Osteocyte (in vitro differentiated cells): ENCODE results near the gene RNF146. TPM values are rescaled to one million over a fixed set of nuclear protein-coding genes. Genes with fewer than 3 reads are reported as not detected.

Experiments
- DNase-seq: peaks from one replicate; pipeline ENCODE4 v3.0.0; 2021; ENCODE audit warnings: mixed read lengths; ENCODE audit not compliant: unreplicated experiment; ENCODE audit errors: extremely low spot score
- H3K27ac Mint-ChIP-seq: one replicate; pipeline ENCODE4 v1.8.0; 2021; ENCODE audit warnings: mild to moderate bottlenecking, mixed read lengths; ENCODE audit not compliant: unreplicated experiment
- H3K27me3 Mint-ChIP-seq: one replicate; pipeline ENCODE4 v1.8.0; 2021; ENCODE audit warnings: mixed read lengths; ENCODE audit not compliant: unreplicated experiment
- H3K36me3 Mint-ChIP-seq: one replicate; pipeline ENCODE4 v1.8.0; 2021; ENCODE audit warnings: mixed read lengths; ENCODE audit not compliant: unreplicated experiment
- H3K4me1 Mint-ChIP-seq: one replicate; pipeline ENCODE4 v1.8.0; 2021; ENCODE audit warnings: mixed read lengths; ENCODE audit not compliant: unreplicated experiment
- H3K4me3 Mint-ChIP-seq: one replicate; pipeline ENCODE4 v1.8.0; 2021; ENCODE audit warnings: mild to moderate bottlenecking, moderate library complexity, mixed read lengths; ENCODE audit not compliant: unreplicated experiment
- H3K9me3 Mint-ChIP-seq: one replicate; pipeline ENCODE4 v1.8.0; 2021; ENCODE audit warnings: mixed read lengths; ENCODE audit not compliant: unreplicated experiment
- CTCF ChIP-seq: fragments of 200-600 bp; sonication (generic); IDR thresholded peaks from 2 replicates; pipeline ENCODE4 v1.5.0; 2021; ENCODE audit warnings: antibody characterized with exemption, mild to moderate bottlenecking, moderate library complexity
- total RNA-seq: library from RNA; stranded (reverse); gene quantifications from 2 replicates; pipeline ENCODE4 v1.2.1, GENCODE V29; 2021

RNF146 gene
- total RNA-seq, 1 donor from 2014 or later: 58.4 TPM

- DNase-seq: no peak
- no peak overlapping the region for H3K4me3 Mint-ChIP-seq
- no peak overlapping the region for H3K27ac Mint-ChIP-seq
- H3K27me3 Mint-ChIP-seq: no peaks in the 10 kb centered on the region
- H3K9me3 Mint-ChIP-seq: no peaks in the 10 kb centered on the region
- no peaks in the 10 kb centered on the region for H3K36me3 Mint-ChIP-seq
- H3K4me1 Mint-ChIP-seq: peaks cover 20% of the 10 kb centered on the region
- TF ChIP-seq CTCF: no peak
Observed at GRCh38 chr6:127263481-127263880, 3.2 kb upstream of the RNF146 start.

- Mint-ChIP-seq H3K9me3 (no peaks in the 10 kb centered on the region), H3K36me3 (peaks cover 5% of the 10 kb centered on the region), H3K4me1 (peaks cover 43% of the 10 kb centered on the region), H3K4me3 (peak overlapping the region; percentile 99), H3K27me3 (no peaks in the 10 kb centered on the region), H3K27ac (peak overlapping the region; percentile 99)
- no peak for TF ChIP-seq CTCF
- DNase-seq: peak; percentile 87
Observed at GRCh38 chr6:127266892-127267645, 405 bp downstream of the RNF146 start.

- Mint-ChIP-seq H3K27me3 (no peaks in the 10 kb centered on the region), H3K4me3 (peak overlapping the region; percentile 99), H3K36me3 (peaks cover 5% of the 10 kb centered on the region), H3K4me1 (peaks cover 46% of the 10 kb centered on the region), H3K9me3 (no peaks in the 10 kb centered on the region), H3K27ac (peak overlapping the region; percentile 99)
- no peak for TF ChIP-seq CTCF
- DNase-seq: no peak
Observed at GRCh38 chr6:127267646-127268625, 1.3 kb downstream of the RNF146 start.

GRCh38 chr6:127272576-127272975 lies 5.9 kb downstream of the RNF146 start:
- no peak for TF ChIP-seq CTCF
- H3K4me1 Mint-ChIP-seq: peaks cover 33% of the 10 kb centered on the region

GRCh38 chr6:127273499-127273898 lies 6.8 kb downstream of the RNF146 start:
- no peak overlapping the region for H3K27ac Mint-ChIP-seq
- no peaks in the 10 kb centered on the region for H3K9me3 Mint-ChIP-seq
- no peak for DNase-seq
- peaks cover 27% of the 10 kb centered on the region for H3K4me1 Mint-ChIP-seq
- peaks cover 9% of the 10 kb centered on the region for H3K36me3 Mint-ChIP-seq
- H3K4me3 Mint-ChIP-seq: no peak overlapping the region
- TF ChIP-seq CTCF: no peak
- H3K27me3 Mint-ChIP-seq: no peaks in the 10 kb centered on the region

More at GRCh38 chr6:127272576-127272975, 5.9 kb downstream of the RNF146 start:
- DNase-seq: no peak
- Mint-ChIP-seq H3K27me3 (no peaks in the 10 kb centered on the region), H3K36me3 (peaks cover 9% of the 10 kb centered on the region), H3K27ac (no peak overlapping the region), H3K4me3 (no peak overlapping the region), H3K9me3 (no peaks in the 10 kb centered on the region)
